GM19328 (cell line): ENCODE measurements around the gene IFIT1B.

Source experiments
- ATAC-seq: cut with Tn5 transposase; IDR thresholded peaks from one replicate; pipeline ENCODE4 v1.9.1; 2021; ENCODE audit warnings: mild to moderate bottlenecking, moderate library complexity; ENCODE audit not compliant: unreplicated experiment

The IFIT1B gene

DNA sequence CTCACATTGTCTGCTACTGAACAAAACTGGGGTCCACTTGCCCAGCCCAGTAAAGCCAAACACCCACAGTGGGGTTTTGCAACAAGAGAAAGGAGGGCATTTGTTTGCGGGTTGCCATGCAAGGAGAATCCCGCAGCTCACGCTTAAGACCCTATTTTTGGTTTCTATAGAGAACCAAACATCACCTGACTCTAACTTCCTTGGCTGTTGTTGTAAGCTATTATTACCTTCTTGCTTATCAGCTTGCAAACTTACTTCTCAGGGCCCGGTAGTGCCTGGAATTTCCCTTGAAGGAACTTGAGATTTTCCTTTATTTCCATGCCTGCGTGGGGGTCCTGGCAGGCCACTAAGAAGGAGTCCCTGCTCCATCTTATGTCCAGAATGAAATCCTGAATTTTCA, 29.4 kb upstream of the IFIT1B start:
- no peak for ATAC-seq

DNA sequence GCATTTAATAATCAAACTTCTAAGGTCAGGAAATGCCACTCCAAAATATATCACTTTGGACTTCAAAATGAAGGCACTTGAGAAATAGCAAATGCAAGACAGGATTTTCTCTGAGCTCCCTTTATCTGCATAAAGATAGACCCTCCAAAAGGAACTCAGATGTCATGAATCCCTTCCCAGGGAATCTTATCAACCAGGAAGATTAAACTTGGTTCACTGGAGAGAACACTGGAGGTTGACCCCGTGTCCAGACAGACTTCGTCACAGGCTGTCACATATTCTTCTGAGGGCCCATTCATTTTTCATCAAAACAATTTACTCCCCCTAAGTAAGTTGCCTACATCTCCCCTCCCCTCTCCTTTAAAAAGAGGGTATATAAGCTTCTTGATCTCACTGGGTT, 28.9 kb upstream of the IFIT1B start:
- no peak for ATAC-seq

DNA sequence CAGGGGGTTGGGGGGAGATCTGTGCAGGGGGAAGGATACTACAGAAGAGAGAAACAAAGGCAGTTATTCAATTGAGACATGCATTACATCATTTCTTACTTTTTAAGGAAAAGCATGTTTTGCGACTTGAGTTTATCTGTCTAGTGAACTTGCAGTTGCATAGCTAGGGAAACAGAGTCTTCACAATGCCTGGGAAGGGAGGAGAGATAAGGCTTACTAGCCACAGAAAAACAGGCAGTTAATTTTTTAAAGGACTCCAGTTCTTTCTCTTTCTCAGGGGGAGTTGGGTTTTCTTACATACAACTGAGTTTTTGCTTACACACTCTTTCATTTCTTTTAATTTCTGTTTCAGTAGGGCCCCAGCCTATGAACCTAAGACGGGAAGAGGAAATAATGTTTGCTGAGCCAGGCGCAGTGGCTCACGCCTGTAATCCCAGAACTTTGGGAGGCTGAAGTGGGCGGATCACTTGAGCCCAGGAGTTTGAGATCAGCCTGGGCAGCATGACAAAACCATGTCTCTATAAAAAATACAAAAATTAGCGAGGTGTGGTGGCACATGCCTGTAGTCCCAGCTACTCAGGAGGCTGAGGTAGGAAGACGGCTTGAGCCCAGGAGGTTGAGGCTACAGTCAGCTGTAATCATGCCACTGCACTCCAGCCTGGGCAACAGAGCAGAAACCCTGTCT, 27.1 kb upstream of the IFIT1B start:
- peak; percentile 45 for ATAC-seq

DNA sequence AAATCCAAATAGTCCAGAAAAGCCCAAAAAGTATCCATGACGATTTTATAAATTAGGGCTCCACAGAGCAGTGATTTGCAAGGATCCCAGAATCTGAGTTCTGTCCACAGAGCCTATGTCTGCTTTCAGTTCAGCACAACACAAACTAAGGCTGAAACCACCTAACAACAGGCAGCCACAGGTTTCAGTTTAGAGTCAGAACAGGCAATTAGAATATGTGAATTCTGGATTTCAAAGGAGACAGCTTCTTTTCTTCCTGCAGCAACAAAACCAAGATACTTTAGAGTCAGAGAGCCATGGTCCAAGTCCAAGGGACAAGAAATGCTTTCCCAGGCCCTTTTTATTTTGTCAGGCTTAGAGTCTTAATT, 26.5 kb upstream of the IFIT1B start:
- peak; percentile 77 for ATAC-seq

DNA sequence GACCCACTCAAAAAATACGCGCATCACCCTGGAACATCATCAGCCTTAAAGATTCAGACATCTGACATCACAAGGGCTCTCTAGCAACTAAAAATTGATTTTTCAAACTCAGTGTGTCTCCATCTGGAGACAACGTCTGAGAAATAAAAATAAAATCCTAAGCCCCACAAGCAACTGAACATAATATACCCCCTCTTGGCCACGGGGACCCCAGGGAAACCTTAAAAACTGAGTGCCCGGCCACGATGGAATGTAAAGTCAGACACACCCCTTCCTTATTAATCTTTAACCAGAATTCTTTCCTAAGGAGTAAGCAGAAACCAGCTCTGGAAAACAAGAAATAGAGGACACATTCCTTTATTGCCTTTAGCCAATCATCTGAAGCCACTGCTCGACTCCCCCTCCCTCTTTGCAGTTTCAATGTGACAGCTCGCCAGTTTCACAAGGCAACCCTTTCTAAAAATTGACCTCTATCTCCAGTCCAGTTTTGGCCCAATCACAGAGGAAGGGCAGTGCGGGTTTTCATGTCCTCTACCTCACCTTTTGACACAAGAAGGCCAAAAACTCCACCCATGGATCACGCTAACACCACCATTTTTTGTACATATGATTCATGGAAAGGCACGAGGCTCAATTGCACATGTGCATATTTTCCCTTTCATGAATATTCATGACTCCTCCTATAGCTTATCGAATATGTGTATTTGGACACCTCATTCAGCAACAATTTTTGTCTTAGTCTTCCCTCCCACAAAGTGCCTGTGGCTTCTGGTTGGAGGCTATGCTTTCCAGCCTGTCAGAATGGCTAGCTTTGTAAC, 25.9 kb upstream of the IFIT1B start:
- ATAC-seq = no peak

DNA sequence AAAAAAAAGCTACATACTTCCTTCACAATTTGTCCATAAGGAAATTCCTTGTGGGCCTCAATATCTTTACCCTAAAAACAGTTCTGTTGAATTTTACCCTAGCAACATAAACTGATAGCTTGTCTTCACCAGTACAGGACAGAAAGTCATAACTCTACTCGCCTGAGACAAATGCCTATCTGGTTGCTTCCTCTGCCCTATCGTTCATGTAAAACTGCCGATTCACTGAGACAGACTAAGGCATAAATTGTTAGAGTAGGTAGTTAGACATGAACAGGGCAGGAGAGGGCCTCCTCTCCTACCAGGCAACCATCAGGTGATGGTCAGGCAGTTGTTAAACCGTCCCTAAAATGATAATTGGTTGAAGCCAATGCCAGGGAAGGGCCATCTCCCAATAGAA, 25.1 kb upstream of the IFIT1B start:
- no peak for ATAC-seq

DNA sequence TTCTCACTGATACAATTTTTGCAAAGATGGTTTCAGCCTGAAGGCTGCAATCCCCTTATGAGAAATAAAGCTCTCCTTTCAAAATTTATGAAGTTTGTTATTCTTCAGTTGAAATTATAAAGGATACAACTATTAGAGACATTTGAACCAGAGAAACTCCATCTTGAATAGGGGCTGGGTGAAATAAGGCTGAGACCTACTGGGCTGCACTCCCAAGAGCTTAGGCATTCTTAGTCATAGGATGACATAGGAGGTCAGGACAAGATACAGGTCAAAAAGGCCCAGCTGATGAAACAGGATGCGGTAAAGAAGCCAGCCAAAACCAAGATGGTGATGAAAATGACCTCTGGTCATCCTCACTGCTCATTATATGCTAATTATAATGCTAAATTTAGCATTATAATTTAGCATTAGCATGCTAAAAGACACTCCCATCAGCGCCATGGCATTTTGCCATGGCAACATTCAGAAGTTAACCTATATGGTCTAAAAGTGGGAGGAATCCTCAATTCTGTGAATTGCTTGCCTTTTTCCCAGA, 22.4 kb upstream of the IFIT1B start:
- no peak for ATAC-seq

DNA sequence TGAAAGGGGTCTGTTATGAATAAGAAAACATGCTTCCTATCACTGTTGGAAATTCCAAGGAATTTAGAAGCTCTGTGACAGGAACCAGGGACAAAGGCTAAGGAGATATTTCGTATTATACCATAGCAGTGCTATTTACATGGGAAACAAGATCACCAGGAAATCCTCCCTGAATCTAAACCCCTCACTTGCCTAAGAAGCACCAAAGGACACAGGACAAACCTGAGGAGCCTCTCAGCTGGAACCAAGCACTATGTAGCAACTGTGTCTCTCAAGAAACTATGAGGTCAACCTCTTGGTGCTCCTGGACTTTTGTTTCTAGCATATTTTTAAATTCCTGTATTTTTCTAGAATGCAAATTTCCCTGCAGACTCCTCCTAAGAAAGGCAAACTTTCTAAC, 20.8 kb upstream of the IFIT1B start:
- ATAC-seq = no peak

DNA sequence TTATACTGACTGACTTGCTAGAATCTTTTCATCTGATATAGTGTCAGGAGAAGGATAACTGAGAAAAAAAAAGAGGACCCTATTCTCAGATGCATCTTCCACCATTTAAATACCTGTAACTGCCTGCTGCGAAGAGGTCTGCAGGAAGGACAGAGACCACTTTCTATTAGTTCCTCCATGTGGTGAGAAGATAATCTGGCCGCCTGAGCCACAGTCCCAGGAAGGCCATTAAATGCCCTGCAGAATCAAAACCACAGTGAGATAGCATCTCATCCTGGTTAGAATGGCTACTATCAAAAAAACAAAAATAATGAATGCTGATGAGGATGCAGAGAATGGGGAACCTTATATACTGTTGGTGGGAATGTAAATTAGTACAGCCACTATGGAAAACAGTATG, 19.9 kb upstream of the IFIT1B start:
- no peak for ATAC-seq

DNA sequence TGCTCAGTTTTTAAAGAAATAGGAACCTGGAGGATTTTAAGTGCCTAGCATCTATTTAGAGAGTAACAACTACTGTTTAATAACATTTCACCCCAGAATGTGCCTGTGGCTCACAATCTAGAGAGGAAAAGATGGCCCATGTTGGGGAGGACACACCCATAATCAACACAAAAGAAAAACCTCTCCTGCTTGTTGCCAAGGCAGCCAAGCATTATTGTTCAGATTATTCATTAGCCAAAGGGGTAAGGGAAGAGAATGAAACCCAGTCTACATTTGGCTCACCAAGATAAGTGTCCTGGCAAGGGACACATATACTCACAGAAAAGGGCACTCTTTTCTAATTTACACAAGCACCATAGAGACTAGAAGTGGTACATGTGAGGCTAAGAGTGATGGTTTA, 17.7 kb upstream of the IFIT1B start:
- no peak for ATAC-seq

DNA sequence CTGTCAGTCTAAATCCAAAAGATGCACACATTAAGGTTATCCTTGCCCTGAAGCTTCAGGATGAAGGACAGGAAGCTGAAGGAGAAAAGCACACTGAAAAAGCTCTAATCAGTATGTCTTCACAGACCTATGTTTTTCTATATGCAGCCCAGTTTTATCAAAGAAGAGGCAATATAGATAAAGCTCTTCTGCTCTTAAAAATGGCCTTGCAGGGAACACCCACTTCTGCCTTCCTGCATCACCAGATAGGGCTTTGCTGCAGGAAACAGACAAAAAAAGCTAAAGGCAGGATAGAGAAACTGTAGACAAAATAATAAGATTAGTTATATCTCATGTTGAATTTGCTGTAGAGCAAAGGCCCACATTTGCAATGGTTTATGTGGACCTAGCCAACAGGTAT, 14.9 kb upstream of the IFIT1B start:
- no peak for ATAC-seq

DNA sequence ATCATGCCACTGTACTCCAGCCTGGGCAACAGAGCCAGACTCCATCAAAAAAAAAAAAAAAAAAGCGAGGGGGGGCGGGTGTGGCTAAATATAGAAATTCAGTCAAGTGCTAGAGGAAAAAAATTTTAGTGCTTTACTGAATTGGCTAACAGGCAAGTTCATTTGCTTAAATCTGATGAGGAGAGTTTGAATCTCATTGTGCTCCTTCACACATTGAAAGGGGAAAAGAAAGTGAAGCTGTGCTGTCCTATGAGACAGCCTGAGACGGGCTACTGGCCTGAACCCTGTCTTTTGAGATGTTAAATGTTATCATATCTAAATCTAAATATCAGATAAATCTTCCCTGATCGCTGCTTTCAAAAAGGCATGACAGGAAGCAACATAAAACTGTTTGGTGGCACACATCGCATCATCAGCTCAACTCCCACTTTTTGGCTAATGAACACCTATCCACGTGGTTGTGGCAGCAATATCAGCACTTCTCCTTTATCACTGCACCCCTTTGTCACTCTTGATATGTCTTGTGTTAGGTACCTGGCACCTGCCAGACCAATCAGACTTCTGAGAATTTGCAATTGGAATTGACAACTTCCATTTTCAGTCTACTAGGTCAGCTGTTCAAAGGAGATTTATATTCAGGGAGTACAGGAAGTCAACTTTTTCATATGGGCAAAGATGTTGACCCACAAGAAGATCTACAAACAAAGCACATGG, 14.0 kb upstream of the IFIT1B start:
- ATAC-seq = no peak

DNA sequence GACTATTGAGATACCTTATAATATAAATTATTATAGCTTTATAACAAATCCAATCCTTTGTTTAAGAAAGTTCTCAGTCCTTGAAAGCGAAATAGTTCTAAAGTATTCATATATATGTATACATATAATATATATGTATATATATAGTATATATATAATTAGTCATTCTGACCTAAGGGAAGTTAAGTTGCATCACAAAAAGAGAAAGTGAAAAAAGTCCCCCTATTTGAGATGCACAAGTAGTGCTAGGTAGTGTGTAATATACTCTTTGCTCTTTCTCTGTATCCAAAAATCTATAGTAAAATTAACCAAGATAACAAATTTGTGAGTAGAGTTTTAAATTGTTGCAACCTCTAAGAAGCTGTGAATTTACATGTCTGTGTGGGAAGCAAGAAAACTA, 13.3 kb upstream of the IFIT1B start:
- ATAC-seq = no peak

DNA sequence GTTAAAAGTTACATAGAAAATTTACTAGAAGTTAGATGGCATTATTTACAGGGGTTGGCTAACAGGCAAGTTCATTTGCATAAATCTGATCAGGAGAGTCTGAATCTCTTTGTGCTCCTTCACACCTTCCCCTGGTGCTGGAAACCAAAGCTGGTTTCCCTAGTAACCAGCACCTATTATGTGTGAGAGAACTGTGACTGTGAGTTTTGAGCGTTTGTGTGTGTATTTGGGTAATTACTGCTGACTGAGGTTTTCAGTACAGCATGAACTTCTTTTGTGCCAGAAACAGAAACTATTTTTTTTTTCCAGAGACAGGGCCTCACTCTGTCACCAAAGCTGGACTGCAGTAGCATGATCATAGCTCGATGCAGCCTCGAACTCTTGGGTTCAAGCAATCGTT, 10.3 kb upstream of the IFIT1B start:
- ATAC-seq = peak; percentile 61

DNA sequence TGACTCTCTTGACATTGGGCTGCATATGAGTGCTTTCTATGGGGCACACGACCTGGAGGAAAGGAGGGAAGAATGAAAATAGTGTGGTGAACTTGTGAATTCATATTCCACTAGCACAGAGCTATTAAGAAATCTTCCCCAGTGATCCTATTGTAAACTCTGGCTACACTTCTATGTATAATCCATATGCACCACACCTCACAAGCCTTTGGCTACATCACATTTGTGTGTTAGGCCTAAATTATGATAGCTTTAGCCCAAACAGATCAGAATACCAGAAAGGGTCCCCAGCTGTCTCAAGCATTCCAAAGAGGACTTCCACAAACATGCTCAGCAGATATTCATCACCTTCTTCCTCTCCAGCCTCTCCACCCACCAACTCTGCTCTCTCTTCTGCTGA, 9.7 kb upstream of the IFIT1B start:
- no peak for ATAC-seq

DNA sequence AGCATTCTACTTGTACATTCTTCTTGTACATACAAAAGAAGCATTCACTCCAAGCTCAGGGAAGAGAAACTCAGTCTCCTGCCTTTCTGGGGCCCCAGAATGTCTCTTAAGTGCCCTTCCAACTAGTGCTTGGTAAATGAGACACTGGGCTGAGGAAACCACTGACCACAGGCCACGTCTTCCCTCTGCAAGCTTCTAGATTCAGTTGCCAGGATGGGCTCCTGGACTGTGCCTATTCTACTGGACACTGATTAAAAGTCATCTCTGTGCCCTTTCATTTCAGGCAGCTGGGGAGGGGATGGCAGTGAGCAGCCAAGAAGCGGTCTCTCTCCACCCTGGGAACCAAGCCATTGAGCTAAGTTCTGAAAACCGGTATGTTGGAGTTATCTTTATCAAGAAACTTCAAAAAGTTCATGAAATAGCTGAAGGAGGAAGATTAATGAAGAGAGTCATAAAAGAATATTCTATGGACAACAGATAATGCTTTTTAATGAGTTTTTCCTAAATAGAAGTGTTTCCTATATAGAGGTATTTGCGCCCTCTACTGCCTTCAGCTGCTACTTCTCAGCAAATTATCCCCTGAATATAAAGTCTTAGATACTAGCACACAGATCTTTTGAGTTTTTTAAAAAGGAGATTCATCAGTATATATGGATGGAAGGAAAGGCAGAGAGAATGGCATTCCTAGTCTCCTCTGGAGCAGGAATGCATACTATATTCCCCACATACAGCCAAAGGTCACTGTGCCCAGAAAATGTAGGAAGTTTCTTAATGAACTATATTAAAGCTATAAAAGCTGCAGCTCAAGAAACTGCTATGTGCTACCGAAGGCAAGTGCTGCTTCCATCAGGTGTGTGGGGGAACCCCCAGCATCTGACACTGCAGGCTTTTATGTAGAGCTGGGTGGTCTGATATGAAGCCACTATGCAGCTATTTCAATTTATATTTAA, 8.4 kb upstream of the IFIT1B start:
- ATAC-seq = no peak

DNA sequence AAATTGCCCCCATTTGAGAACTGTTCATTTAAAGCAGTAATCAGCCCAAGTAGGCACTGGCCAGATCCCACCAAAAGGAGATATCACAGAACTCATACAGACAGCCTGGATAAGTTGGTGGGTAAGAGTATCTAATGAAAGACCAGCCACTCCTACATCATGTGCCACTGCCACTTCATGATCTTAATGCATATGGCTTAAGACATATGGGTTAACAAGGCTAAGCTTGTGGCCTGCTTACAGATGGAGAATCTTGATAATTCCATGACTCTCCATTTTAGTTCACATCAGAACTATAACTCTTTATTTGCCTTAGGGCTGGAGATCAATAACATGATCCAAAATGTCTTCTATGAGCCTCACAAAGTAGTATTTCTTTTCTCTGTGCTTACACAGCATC, 6.8 kb upstream of the IFIT1B start:
- no peak for ATAC-seq

DNA sequence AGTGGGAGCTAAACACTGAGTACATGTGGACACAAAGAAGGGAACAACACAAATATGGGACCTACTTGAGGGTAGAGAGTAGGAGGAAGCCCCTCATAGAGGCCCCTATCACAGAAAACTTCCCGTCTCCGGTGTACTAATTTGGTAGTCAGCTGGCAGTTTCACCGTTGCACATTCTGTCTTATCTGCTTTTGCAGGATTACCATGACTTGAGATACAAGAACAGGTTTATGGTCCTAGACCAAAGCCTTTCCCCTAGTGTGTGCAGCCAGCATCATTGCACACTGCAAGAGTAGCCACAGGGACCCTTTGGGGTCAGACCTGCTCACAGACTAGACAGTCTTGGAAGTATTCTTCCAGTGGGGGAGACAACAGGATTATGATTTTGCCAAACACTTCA, 5.9 kb upstream of the IFIT1B start:
- no peak for ATAC-seq

DNA sequence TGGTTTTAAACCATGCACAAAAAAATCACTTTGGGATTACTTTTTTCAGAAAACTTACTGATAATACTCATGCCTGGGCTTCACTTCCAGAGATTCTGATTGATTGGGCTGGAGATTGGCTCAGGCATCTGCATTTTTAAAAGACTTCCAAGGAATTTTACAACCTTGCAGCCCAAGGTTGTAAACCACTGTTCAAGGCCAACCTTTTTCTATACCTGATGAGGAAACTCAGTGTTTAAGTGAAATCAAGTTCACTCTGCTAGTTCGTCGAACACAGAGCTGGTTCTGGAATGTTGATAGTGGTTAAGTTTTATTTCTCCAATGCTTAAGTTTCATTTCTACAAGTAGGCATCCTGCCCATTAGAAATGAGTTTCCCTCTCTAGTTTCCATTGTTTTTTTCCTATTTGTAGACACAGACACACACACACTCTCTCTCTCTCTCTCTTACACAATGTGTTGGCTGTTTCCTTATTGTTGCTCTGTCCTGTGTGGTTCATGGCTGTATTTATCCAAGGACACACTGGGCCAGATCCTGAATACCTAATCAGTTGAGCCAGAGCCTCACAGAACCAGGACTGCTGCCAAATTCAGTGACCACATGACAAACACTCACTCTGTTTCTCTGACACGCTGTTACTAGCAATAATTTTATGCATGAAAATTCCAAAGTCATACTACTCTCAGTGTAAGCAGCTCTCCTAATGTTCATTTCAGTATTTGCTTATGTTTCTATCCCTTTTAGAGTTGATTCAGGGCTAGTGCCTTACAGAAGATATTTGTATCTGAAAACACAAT, 3.7 kb upstream of the IFIT1B start:
- ATAC-seq = no peak

DNA sequence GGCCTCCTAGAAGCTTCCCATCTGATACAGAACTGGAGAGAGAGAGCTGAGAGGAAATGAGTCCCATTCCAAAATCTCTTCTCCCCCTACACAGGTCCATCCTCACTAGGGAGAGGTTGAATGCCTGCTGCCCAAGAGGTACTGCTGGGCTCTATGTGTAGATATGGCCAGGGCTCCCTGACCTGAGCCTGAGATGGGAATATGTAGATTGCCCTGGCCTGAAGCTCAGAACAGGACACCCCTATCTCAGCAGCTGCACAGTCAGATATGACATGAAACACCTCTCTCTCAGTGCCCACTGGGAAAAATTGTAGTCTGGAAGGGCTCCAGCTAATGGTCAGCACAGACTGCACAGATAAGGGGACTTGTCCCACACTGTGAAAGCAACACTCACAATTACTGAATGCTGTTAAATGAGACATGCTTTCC, 3.1 kb upstream of the IFIT1B start:
- no peak for ATAC-seq
